PFSK-1 (cell line): ENCODE measurements around the gene TFE3.

Experiments
- FOXP2 ChIP-seq: optimal IDR thresholded peaks from 2 replicates; pipeline ENCODE3; 2011; ENCODE audit warnings: borderline replicate concordance, control low read depth, inconsistent platforms; ENCODE audit not compliant: insufficient read depth; ENCODE audit errors: extremely low read length, extremely low read depth
- POLR2AphosphoS5 ChIP-seq: IDR thresholded peaks from 2 replicates; pipeline ENCODE4 v1.6.1; 2012; ENCODE audit warnings: low read depth, mild to moderate bottlenecking, control low read depth, low read length, moderate library complexity
- SIN3A ChIP-seq: IDR thresholded peaks from 2 replicates; pipeline ENCODE4 v1.6.1; 2012; ENCODE audit warnings: mild to moderate bottlenecking, low read length, moderate library complexity, borderline replicate concordance; ENCODE audit not compliant: insufficient read depth
- TAF1 ChIP-seq: IDR thresholded peaks from 2 replicates; pipeline ENCODE4 v1.6.1; 2012; ENCODE audit warnings: low read length, control low read depth, borderline replicate concordance; ENCODE audit not compliant: insufficient read depth

DNA sequence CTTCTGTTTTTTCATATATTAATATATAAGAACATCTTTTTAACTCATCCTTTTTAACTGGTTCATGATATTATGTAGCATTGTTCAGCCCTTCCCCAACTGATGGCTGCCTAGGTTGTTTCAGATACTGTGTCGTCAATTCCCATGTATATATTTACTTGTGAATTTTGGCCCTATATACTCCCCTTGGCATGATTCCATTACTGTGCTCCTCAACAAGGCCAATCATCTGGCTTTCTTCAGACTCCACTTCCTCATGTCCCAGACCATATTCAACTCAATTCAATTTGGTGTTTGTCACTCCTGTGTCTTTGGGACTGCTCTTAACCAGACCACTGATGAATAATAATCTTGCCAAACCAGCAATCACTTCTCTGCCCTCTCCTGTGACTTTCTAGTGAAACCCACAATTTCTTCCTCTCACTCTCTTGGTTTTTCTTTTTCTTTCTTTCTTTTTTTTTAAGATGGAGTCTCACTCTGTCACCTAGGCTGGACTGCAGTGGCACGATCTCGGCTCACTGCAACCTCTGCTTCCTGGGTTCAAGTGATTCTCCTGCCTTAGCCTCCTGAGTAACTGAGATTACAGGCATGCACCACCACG, 39.2 kb upstream of the TFE3 start:
- TF ChIP-seq TAF1 (no peak), POLR2AphosphoS5 (no peak), SIN3A (no peak), FOXP2 (no peak)
